HG02759 (cell line): ENCODE data around the gene MED28.
"Not testable (repeated sequence)": the region's sequence is repeated elsewhere in the genome, so short reads cannot be mapped to it uniquely, and the experiment has no call there.

Source experiments
- ATAC-seq: cut with Tn5 transposase; IDR thresholded peaks from one replicate; pipeline ENCODE4 v1.9.1; 2021; ENCODE audit warnings: mild to moderate bottlenecking, moderate library complexity; ENCODE audit not compliant: unreplicated experiment

The MED28 gene

DNA sequence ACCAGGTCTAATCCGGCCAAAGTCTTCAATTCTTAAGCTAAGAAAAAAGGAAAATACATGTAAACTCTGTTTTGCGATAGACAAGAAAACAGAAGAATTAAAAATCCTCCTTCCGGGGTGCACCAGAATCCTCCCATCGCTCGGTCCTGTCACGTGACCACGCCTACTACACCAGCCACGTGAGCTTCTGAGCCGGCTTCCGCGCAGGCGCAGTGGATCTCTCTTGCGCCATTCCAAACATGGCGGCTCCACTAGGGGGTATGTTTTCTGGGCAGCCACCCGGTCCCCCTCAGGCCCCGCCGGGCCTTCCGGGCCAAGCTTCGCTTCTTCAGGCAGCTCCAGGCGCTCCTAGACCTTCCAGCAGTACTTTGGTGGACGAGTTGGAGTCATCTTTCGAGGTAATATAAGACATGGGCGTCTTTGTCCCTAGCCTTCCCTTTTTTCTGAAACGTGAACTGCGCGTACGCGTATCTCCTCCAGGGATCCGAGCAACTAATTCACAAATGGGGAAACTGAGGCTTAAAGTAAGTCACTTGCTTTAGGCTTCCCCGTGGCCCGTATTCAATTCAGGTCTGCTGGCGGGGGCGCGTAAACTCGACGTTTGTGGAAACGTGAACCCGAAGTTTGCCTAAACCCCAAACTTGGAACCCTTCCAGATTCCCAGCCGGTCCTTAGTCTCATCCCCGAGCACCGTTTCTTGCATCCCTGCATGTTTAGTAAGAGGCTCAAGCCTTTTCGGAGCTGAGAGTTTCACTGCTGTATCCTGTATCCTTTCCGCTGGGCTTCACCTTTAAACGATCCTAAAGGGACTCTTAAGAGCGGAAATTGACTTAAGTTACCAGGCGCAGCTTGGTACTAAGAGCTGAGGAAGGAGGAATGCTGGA is at the start of gene MED28:
Gene MED28, plus strand, starts transcription at position 226 of the 884 bp plus-strand sequence. Its CDS starts 14 bp downstream, at position 240.
- ATAC-seq = peak; percentile 97

GRCh38 chr4:17565846-17566245 is 48.6 kb upstream of the MED28 start:
- no peak for ATAC-seq

DNA sequence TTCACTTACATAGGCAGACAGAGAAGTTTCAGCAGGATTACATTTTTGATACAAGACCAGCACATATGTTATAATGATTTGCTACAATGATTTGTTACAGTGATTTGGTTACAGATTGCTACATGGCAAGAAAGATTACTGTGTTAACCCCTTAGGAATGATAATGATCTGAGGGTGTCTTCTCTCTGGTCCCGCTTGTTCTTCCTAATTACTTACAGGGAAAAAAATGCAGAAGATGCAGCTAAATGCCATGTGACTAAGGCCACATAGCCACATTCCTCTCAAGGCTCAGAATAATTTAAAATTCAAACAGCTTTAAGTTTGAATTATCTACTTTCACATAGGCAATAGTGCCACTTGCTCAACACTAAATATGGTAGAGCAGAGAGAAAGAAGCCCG is 47.2 kb upstream of the MED28 start:
- no peak for ATAC-seq

GRCh38 chr4:17574206-17574605 is 40.2 kb upstream of the MED28 start:
- ATAC-seq = no peak

GRCh38 chr4:17575177-17575576 is 39.3 kb upstream of the MED28 start:
- ATAC-seq = not testable (repeated sequence)

- ATAC-seq = peak; percentile 86
Measured at GRCh38 chr4:17576932-17577664, 37.3 kb upstream of the MED28 start, which contains the start of gene LAP3. Gene LAP3, plus strand, starts transcription at chr4:17577198. Its CDS starts 268 bp downstream, at chr4:17577466.

DNA sequence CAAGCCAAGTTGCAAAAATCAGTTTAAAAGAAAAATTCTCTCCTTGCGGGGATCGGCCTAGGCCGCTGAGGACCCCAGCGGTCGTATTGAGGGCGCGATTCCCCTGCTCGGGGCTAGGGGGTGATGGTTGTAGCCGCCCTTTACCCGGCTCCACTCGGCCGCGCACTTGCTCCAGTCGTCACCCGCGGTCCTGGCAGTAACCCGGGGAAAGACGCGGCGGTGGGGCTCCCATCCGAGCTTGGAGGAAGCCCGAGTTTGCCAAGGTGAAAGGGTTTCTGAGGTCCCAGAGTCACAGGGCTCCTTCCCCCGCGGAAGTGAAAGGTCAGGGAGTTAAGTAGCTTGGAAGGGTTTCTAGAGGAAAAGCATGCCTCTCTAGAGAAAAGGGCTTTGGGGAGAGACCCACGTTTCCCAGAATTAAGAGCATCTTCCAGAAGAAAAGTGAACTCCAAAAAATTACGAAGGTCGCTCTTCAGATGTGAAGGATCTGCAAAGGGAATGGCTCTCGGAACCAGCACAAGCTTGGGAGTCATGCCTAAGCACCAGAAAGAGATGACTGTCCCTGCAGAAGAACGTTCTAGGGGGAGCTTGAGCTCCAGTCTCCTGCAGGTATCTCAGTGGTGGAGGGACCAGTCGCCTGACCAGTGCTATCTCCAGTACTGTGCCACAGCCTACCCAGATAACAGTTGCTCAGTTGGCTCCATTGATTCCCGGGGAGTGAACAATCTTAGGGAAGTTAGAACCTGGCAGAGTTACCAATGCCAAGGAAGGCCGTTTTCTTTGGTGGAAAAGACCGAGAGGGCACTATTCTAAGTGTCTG is 36.6 kb upstream of the MED28 start:
- peak; percentile 13 for ATAC-seq

GRCh38 chr4:17578482-17578891 is 36.0 kb upstream of the MED28 start:
- ATAC-seq = peak; percentile 33

GRCh38 chr4:17580969-17581368 is 33.5 kb upstream of the MED28 start:
- ATAC-seq = no peak

DNA sequence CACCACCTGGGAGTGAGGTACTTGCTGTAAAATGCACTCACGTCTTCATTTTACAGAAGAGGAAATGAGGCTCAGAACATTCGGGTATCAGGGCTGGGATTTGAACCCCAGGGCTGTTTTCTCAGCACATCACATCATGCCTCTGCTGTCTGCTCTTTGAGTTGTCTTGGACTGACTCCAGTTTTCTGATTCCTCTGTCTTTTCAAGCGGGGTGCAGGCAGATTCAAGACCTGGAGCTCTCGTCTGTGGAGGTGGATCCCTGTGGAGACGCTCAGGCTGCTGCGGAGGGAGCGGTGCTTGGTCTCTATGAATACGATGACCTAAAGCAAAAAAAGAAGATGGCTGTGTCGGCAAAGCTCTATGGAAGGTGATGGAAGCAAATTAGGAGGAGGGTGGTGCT is 31.2 kb upstream of the MED28 start:
- no peak for ATAC-seq

DNA sequence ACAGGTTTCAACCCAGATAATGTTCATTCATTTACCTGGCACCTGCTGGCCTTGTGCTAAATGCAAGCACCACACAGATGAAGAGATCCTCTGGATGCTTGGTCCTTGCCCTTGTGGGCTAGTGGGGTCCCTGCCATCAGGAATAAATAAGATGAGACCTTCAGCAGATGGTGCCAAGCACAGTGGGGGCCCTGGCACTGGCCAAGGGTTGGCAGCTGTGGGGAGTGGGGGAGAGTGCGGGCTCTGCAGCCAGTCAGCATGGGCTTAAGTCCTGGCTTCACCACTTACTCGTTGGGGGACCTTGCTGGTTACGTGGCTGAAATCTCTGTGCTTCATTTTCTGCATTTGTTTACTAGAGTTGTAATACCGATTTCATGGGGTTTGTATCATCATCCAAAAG is 30.5 kb upstream of the MED28 start:
- no peak for ATAC-seq

DNA sequence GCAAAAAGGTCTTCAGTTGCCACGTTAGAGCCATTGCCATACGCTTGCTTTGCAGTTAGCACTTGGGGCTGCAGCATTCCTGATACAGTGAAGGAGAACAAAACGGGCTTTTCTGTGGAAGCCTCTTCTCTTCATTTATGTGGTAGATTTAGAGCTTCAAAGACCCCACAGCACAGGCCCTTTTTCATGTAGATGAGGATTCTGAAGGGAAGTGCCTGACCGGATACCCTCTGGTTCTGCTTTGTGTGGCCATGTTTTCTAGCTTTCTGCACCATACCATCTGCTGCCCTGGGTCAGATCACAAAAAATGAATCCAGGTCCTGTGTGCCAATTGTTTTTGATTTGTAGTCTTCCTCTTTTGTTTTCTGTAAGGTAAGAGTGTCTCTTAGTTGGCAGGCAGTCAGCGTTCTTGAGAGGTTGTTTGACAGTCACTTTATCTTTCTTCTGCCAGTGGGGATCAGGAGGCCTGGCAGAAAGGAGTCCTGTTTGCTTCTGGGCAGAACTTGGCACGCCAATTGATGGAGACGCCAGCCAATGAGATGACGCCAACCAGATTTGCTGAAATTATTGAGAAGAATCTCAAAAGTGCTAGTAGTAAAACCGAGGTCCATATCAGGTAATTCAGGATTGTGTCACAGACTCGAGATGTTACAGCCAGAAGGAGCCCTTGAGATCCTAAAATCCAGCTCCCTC is 29.8 kb upstream of the MED28 start:
- ATAC-seq = no peak

GRCh38 chr4:17587094-17587822 is 27.2 kb upstream of the MED28 start:
- ATAC-seq = no peak

GRCh38 chr4:17589355-17589754 is 25.1 kb upstream of the MED28 start:
- ATAC-seq = no peak

GRCh38 chr4:17595471-17596005 is 18.9 kb upstream of the MED28 start:
- ATAC-seq = peak; percentile 88

- ATAC-seq = no peak
Measured at GRCh38 chr4:17597517-17597916, 16.9 kb upstream of the MED28 start.

- ATAC-seq = no peak
Measured at GRCh38 chr4:17599826-17600225, 14.6 kb upstream of the MED28 start.

- no peak for ATAC-seq
Measured at GRCh38 chr4:17605236-17605635, 9.2 kb upstream of the MED28 start.

DNA sequence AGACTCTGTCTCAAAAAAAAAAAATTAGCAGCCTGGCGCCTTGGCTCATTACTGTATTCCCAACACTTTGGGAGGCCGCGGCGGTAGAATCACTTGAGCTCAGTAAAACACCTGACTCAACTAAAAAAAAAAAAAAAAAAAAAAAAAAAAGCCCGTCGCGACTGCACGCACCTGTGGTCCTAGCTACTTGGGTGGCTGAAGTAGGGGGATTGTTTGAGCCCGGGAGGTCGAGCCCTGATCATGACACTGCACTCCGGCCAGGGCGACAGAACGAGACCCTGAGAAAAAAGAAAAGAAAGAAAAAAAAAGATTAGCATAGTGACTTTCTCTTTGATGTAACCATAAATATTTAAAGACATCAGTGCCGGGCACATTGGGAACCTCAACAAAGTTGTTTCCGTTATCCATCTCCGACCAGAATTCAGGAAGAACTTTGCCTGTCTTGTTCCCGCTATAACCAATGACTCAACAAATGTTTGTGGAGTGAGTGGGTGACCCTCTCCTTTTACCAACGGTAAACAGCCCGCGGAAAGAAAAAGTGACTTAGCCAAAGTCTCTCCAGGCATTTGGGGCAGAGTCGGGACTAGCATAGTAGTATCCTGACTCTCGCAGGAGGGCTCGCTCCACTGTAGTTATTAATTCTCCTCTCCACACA is 553 bp upstream of the MED28 start:
- peak; percentile 57 for ATAC-seq
